Heart left ventricle (tissue), 13 donors: ENCODE results near the gene NDUFB10.

Experiments used
- CTCF ChIP-seq, 12 donors: fragments of 200-600 bp; sonication (generic) in 4 of 12; IDR thresholded peaks; one replicate each; pipeline versions ENCODE4 v1.5.0 to v1.8.0; 2018 to 2022; ENCODE audit warnings: antibody characterized with exemption in 12 of 12, mild to moderate bottlenecking in 5 of 12
- POLR2A ChIP-seq, 2 donors: fragments of 450-650 bp; IDR thresholded peaks; one replicate each; pipeline ENCODE4 v1.6.1; 2017; ENCODE audit warnings: antibody characterized with exemption in 2 of 2, mild to moderate bottlenecking in 2 of 2, moderate library complexity in 2 of 2
- donor health status: ischemic (EF 13 %, LVEDD 7.1; RV severe dilation, severe dysfunction).
- donor health status: DM: no; HTN: yes; CAD: no.
- donor health status: DM: no; HTN: no; CAD: no.
- donor health status: ischemic (EF 25% LVEDD 6.9; RV normal size, moderate dysfunction).
- donor health status: ischemic (EF 25% LVEDD 5.7; RV mildly dilated, moderate dysfunction).
- donor health status: ischemic (EF 35%, LVEDD 5.7; RV mildly dilated, moderate dysfunction).
- donor health status: nonischemic (EF 11% LVEDD 7.7; RV severe dilation, severe dysfunction).
- donor health status: DM: yes; HTN: yes; CAD: no.
- donor health status: PGD.
- donor health status: ischemic (EF 29% LVEDD 5.4; RV normal size, mild dysfunction).
- donor health status: nonischemic (EF 23%, LVEDD 6.1; RV moderate dilation, normal function).

GRCh38 chr16:1929578-1930337 lies 29.6 kb upstream of the NDUFB10 start:
- TF ChIP-seq POLR2A (IDR thresholded peaks at IDR 0.05): peak in 1 of 2 donors; percentile 50
- TF ChIP-seq CTCF (IDR thresholded peaks at IDR 0.05): peak; percentile 83 to 100 (median 98)
